NCI-H2196 (cell line): ENCODE data around the gene HTR2A.
"Not testable (repeated sequence)": the region's sequence is repeated elsewhere in the genome, so short reads cannot be mapped to it uniquely, and the experiment has no call there.

Experiments used
- DNase-seq: peaks from one replicate; lab custom pipeline; 2025; ENCODE audit not compliant: unreplicated experiment; lab: John Stamatoyannopoulos, UW

The HTR2A gene

DNA sequence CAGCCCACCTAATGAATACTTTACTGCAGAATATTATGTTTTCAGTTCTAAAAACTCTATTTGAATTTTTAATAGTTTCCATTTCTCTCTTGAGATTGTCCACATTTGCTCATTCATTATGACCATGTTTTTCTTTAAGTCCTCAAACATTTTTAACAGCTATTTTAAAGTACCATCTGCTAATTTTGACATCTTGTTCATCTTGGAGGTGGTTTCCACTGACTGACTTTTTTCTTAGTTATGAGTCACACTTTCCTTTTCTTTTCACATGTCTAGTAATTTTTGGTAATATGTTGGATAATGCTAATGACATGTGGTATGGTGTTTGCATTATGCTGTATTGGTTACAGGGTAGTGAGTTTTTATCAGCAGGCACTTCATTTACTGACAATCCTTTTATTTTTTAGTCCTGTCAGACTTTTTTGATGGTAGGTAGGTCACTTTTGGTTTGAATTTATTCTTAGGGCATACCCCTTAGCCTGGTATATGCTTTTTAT, 84.5 kb downstream of the HTR2A start:
- DNase-seq: no peak

DNA sequence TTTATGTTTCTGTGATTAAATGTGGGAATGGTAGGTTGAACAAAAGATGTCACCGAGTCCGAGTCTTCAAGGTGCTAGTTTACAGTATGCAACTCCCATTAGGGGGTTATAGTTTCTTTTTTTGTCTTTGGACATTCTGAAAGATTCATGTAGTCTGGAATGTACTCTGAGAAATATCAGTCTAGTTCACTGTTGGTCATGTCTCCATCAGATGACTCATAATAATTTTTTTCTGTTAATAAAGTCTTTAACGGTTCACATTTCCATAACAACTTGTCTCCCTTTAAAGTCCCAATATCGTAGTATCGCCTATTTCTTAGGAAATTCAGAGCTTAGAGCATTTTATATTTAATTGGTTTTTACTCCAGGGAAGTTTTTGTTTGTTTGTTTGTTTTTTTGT, 86.4 kb downstream of the HTR2A start:
- DNase-seq: no peak

DNA sequence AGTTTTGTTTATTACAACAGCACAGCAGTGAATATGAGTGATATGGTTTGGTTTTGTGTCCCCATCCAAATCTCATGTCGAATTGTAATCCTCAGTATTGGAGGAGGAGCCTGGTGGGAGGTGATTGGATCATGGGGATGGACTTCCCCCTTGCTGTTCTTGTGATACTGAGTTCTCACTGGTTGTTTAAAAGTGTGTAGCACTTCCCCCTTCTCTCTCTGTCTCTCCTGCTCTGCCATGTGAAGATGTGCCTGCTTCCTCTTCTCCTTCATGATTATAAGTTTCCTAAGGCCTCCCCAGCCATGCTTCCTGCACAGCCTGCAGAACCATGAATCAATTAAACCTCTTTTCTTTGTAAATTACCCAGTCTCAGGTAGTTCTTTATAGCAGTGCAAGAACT, 91.9 kb downstream of the HTR2A start:
- DNase-seq: not testable (repeated sequence)

DNA sequence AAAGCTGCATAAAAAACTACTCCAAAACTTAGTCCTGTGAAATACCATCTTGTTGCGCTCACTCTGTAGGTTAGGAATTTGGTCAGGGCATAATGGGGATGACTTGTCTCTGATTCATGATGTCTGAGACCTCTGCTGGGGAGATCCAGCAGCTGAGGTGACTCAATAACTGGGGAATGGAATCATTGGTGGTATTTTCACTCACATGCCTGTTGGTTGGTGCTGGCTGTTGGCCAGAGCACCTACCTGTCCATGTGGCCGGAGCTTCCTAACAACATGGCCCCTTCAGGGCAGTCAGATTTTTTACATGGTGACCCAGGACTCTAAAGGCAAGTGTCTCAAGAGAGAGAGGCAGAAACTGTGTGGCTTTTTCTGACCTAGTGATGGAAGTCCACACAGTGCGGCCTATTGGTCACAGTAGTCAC, 92.5 kb downstream of the HTR2A start:
- no peak for DNase-seq

DNA sequence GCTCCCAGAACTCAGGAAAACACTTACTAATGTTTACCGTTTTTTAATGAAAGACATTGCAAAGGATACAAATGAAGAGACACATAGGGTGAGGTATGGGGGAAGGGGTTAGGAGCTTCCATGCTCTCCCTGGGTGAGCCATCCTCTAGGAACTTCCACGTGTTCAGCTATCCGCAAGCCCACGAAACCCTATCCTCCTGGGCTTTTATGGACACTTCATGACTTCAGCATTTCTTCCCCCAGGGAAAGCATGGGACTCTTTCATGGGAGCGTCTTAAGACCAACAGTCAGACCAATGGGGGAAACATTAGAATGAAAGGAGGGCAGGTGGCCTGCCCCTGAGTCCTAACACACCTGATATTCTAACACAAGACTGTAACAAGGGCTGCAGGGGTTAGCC, 93.3 kb downstream of the HTR2A start:
- no peak for DNase-seq

DNA sequence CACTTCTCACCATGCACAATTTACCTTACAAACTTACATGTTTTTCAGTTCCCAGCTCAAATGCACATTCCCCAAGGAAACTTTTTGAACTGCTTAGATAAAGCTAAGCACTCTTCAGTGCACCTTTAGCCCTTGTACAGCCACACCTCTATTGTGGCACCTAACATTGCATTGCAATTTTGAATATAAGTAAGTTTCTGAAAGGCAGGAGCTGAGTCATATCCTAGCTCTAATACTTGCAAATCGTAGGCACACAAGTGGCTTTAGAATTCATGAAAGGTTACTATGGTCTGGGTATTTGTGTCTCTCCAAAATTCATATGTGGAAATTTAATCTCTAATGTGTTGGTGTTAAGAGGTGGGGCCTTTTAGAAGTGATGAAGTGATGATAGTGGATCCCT, 95.0 kb downstream of the HTR2A start:
- no peak for DNase-seq

DNA sequence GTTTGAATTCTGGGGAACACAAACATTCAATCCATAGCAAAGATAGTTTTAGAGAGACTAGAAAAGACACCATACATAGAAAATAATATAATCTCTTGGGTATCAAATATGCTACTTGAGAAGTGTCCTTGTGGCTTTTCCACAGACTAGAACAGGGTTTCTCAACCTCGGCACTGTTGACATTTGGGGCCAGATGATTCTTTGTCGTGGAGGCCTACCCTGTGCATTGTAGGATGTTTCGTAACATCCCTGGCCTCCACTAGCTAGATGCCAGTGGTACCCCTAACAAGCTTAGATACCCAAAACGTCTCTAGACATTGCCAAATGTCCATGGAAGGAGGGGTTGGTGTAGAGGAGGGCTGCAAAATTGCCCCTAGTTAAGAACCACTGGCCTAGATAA, 97.7 kb downstream of the HTR2A start:
- no peak for DNase-seq

DNA sequence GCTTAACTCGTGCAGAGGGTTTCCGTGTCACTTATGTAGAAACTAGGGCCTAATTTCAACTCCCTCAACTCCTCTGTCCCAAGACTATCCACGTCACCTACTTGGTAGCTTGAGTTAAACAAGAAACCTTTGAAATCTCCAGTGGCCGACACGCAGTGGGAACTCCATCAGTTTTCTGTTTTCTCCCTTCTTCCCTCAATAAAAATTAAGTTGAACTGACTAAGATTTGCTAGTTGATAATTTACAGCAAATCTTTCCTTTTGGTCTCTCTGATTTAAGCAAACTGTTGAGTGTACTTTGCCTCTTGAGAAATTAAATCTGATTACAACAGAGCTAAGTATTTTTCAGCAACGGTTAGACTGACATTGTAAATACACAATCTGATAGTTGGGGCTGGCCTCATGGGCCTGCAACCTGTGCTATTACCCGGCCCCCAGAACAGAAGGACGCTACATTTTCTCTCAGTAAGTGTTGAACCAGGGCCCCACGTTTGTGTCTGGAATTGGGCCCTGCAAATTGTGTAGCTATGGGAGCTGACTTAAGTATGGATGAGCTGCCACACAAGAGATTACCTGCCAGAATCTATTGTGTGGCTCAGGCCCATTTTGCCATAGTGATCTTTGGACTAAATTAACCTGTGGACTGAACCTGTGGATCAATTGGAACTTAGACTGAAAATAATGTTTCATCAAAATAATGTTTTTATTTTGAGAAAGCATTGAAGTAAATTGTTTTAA, 99.2 kb downstream of the HTR2A start:
- DNase-seq: no peak

DNA sequence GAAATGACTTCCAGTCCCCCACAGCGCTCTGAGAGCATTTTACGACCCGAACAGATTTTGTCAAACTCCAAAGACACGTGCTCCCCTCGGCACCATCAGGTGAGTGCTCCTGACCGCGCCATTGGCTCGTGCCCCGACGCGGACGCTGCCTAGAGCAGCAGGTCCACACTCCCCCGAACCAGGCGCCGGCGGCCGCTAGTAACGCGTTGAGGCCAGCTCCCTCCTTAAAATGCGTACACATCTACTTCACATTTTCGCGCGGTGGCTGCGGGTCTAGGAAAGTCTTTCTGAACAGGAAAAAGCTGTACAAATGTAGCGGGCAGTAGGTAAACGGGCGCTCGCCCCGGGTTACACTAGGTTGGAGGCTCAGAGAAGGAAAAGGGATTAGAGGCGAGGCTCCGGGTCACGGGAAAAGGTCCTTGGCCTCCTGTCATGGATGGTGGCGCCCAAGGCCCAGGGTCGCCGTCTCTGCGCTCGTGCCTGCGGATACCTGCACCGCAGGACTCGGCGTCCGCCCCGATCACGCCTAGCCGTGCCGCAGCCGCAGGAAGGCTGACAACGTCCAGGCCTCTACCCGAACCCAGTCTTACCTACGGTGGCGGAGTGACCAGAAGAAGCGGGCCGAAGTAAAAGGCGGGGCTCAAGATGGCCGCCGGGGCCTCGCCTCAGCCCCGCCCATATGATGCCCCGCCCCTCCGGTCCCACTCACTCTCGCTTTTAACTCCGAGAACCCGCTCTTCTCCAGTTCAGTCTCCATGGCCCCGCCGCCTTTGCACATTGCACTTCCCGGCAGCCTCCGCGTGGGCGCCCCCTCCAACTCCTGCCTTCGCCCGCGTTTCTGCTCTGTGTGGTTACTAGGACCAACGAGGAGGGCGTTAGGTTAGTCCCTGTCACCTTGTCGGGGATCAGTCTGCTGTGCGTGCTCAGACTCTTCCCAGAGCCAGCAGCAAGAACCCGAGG, 100.1 kb downstream of the HTR2A start, which contains the start of gene ESD:
ESD (minus strand) TSS at position 647 of the 960 bp plus-strand sequence. CDS start 5,748 bp downstream, outside the sequence.
- peak; percentile 74 for DNase-seq

DNA sequence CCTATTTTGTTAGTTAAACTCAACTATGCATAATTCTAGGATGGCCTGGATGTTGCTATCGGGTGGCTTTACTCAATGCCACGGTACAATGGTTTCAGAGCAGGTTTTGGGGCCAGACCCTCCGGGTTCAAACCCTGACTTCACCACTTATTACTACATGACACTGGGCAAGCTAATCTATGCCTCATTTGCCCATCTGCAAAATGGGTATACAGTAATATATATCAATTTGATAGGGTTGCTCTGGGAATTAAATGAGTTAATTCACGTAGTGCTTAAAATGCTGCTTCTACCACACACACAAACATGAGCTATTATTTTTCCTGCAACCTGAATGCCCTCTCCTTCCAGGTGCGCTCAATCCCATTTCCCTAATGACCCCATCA, 100.7 kb downstream of the HTR2A start:
- DNase-seq: no peak

DNA sequence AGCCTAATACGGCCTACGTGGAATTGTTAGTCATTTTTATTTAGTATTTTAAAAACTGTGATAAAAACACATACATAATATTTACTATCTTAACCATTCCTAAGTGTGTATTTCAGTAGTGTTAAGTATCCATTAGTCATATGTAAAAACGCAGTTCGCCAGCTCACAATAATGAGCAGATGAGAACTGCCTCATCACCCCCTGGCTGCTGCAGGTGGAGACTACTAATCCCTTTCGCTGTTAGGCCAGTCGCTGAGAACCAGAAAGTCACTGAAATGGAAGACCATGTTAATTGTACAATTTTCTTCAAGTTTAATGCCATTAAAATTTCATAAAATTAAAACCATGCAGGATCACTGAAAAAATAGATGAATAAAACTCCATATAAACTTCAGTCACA, 101.5 kb downstream of the HTR2A start:
- no peak for DNase-seq

DNA sequence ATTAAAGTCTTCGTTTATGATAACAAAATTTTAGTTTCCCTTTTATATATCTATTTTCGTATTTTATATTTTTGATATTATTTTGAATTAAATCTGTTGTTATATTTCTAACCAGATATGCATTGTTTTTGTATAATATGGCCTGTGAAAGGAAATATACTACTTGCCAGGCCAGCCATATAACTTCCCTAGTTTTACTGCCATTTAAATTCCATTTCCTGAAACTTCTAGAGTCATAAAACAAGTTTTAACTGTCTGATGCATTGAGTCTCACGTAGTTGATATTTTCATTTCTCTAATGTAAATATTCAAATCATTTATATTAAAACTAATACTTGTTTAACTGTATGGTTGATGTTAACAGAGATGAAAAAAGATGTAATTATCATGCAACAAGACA, 113.3 kb downstream of the HTR2A start:
- no peak for DNase-seq

DNA sequence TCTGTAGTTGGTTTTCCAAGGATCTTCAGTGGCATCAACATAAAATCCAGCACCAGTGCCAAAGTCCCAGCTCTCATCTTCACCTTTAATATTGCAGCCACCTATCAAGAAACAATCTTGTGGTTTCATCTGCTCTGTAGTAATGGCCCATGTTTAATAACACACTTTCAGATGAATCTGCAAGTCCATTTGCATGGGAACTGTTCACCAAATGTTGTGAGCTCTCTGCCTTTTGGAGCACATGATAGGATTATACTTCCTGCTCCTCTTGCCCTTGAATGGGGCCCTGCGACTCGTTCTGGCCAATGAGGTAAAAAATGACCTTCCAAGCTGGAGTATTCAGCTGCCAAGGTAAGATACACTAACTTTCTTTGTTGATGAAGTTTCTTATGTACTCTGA, 114.2 kb downstream of the HTR2A start:
- DNase-seq: no peak

DNA sequence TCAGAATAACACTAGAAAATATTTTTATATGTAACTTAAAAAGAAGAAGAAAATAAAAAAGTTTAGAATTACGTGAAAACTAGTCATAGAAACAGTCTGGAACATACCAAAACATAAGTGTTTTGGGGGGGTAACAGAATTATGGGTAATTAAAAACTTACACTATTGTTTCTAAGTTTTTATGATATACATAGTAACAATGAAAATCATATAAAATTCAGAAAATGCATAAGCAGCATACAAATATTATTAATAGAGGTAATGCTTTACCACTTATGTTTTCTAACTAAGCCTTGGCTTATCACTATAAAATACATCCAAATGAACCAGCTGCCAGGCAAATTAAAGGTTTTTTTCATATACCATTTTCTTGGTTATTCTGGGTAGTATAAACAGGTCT, 114.8 kb downstream of the HTR2A start:
- DNase-seq: no peak
